Karpas-422 (cell line): ENCODE data around the gene C2CD4C. TPM values are rescaled to one million over a fixed set of nuclear protein-coding genes. Genes with fewer than 3 reads are reported as not detected.
"Not testable (repeated sequence)": the region's sequence is repeated elsewhere in the genome, so short reads cannot be mapped to it uniquely, and the experiment has no call there.

Experiments
- DNase-seq: peaks from one replicate; pipeline ENCODE4 v3.0.0-alpha.2; 2015
- H2AFZ ChIP-seq: fragments of 200-600 bp; sonication (generic); 2 replicates; pipeline ENCODE4 v1.6.1; 2014; ENCODE audit warnings: antibody characterized with exemption, low read length, mixed read lengths
- H3K27ac ChIP-seq: fragments of 200-600 bp; sonication (generic); 2 replicates; pipeline ENCODE4 v1.5.1; 2014; ENCODE audit warnings: mild to moderate bottlenecking, low read length, moderate library complexity
- H3K27me3 ChIP-seq: fragments of 200-600 bp; sonication (generic); 2 replicates; pipeline ENCODE4 v1.6.1; 2014; ENCODE audit warnings: low read length, mixed read lengths
- H3K36me3 ChIP-seq: fragments of 200-600 bp; sonication (generic); 2 replicates; pipeline ENCODE4 v1.6.1; 2014; ENCODE audit warnings: low read length, mixed read lengths; ENCODE audit not compliant: insufficient read depth
- H3K4me1 ChIP-seq: fragments of 200-600 bp; sonication (generic); 2 replicates; pipeline ENCODE4 v1.6.1; 2014; ENCODE audit warnings: mild to moderate bottlenecking, low read length, mixed read lengths
- H3K4me2 ChIP-seq: fragments of 200-600 bp; sonication (generic); 2 replicates; pipeline ENCODE4 v1.6.1; 2014; ENCODE audit warnings: low read length, low read depth, mild to moderate bottlenecking; ENCODE audit not compliant: poor library complexity, severe bottlenecking
- H3K4me3 ChIP-seq: fragments of 200-600 bp; sonication (generic); 2 replicates; pipeline ENCODE4 v1.5.1; 2014; ENCODE audit warnings: mild to moderate bottlenecking, antibody characterized with exemption, low read length, mixed read lengths
- H3K79me2 ChIP-seq: fragments of 200-600 bp; sonication (generic); 2 replicates; pipeline ENCODE4 v1.6.1; 2014; ENCODE audit warnings: mild to moderate bottlenecking, low read length, mixed read lengths
- H3K9ac ChIP-seq: fragments of 200-600 bp; sonication (generic); 2 replicates; pipeline ENCODE4 v1.6.0; 2014; ENCODE audit warnings: low read length
- H3K9me2 ChIP-seq: fragments of 200-600 bp; sonication (generic), shearing (Covaris generic); replicated peaks from 2 replicates; pipeline ENCODE4 v1.6.0; 2014; ENCODE audit warnings: mild to moderate bottlenecking, low read length, moderate library complexity; ENCODE audit not compliant: insufficient read depth
- H3K9me3 ChIP-seq: fragments of 300-700, 200-600 bp; sonication (generic); 2 replicates; pipeline ENCODE4 v1.6.1; 2014; ENCODE audit warnings: low read length, mixed read lengths
- H4K20me1 ChIP-seq: fragments of 200-600 bp; sonication (generic); 2 replicates; pipeline ENCODE4 v1.6.1; 2014; ENCODE audit warnings: mild to moderate bottlenecking, antibody characterized with exemption, low read length, low read depth; ENCODE audit not compliant: insufficient read depth
- small RNA-seq: library from RNA; depleted of rRNA; stranded (forward); fragments of <200 nt; gene quantifications from one replicate; pipeline ENCODE3, GENCODE V24; 2014
- total RNA-seq: library from RNA; depleted of rRNA; stranded (reverse); fragments of >200 nt; shearing (Covaris generic); gene quantifications from 2 replicates; pipeline ENCODE4 v1.2.3, GENCODE V29; 2014; ENCODE audit warnings: low replicate concordance; rRNA removed

The C2CD4C gene
- total RNA-seq, 1 experiment from 2014 or later: not detected

GRCh38 chr19:355536-355935 is 53.4 kb downstream of the C2CD4C start:
- not testable (repeated sequence) for H3K27ac ChIP-seq, H3K4me3 ChIP-seq, H3K27me3 ChIP-seq, H3K9me3 ChIP-seq, H3K4me2 ChIP-seq, DNase-seq, H3K9me2 ChIP-seq, H3K36me3 ChIP-seq, H4K20me1 ChIP-seq, H3K9ac ChIP-seq, H3K4me1 ChIP-seq, H2AFZ ChIP-seq, H3K79me2 ChIP-seq

Small RNA genes within 50 kb of the gene (small RNA-seq; reads per million reads assigned to genes)
- 0.36 reads per million for gene RNA5SP462

Other genes with a start within 250 kb of the C2CD4C start
- 0.04 and 0.26 TPM in 2 replicates for gene PLPP2, start 117.7 kb downstream of the C2CD4C start, total RNA-seq
- 7.9 and 15.3 TPM in 2 replicates for gene MIER2, start 64.4 kb downstream of the C2CD4C start, total RNA-seq
- not detected in 2 replicates for gene SHC2, start 51.9 kb upstream of the C2CD4C start, total RNA-seq
- gene MADCAM1, start 87.3 kb upstream of the C2CD4C start, total RNA-seq: 0.11 and 0.97 TPM in 2 replicates
- gene TPGS1, start 98.3 kb upstream of the C2CD4C start, total RNA-seq: 13.8 and 46.6 TPM in 2 replicates
- gene CDC34, start 122.6 kb upstream of the C2CD4C start, total RNA-seq: 25.7 and 96.8 TPM in 2 replicates
- gene GZMM, start 134.9 kb upstream of the C2CD4C start, total RNA-seq: 0.32 TPM in 1 of 2 replicates, not detected in the other
- gene BSG, start 163.4 kb upstream of the C2CD4C start, total RNA-seq: 124 and 186 TPM in 2 replicates
- not detected in 2 replicates for gene HCN2, start 180.7 kb upstream of the C2CD4C start, total RNA-seq
- 51.5 and 60.6 TPM in 2 replicates for gene POLRMT, start 224.4 kb upstream of the C2CD4C start, total RNA-seq
- gene FGF22, start 230.7 kb upstream of the C2CD4C start, total RNA-seq: not detected in 2 replicates